DND-41 (cell line): ENCODE measurements around the gene FAM111B.

Experiments used
- ATAC-seq: fragments of 200-7000 bp; cut with Tn5 transposase; 3 replicates; pipeline ENCODE4 v1.9.1; 2021; ENCODE audit warnings: low read depth; ENCODE audit not compliant: insufficient read depth
- DNase-seq: peaks from one replicate; pipeline ENCODE4 v3.0.0-alpha.2; 2020
- H2AFZ ChIP-seq: 2 replicates; pipeline ENCODE4 v1.6.0; 2012; ENCODE audit warnings: low read depth, low read length
- H3K27ac ChIP-seq: 2 replicates; pipeline ENCODE4 v1.5.1; 2012; ENCODE audit warnings: low read length, inconsistent platforms
- H3K27me3 ChIP-seq: fragments of 200-600 bp; sonication (generic); 2 replicates; pipeline ENCODE4 v1.6.0; 2012; ENCODE audit warnings: low read length, mild to moderate bottlenecking, inconsistent platforms; ENCODE audit not compliant: insufficient read depth, poor library complexity
- H3K36me3 ChIP-seq: 2 replicates; pipeline ENCODE4 v1.5.1; 2012; ENCODE audit warnings: low read length, inconsistent platforms; ENCODE audit not compliant: insufficient read depth
- H3K4me1 ChIP-seq: 2 replicates; pipeline ENCODE4 v1.5.1; 2012; ENCODE audit warnings: mild to moderate bottlenecking, low read length; ENCODE audit not compliant: insufficient read depth
- H3K4me2 ChIP-seq: 2 replicates; pipeline ENCODE4 v1.6.0; 2012; ENCODE audit warnings: mild to moderate bottlenecking, moderate library complexity, low read length, inconsistent platforms; ENCODE audit not compliant: insufficient read depth
- H3K4me3 ChIP-seq, 2 experiments: fragments of 200-600 bp in 1 of 2; shearing (Covaris generic) in 1 of 2; 2 replicates each; pipeline ENCODE4 v1.5.1; 2012 to 2016; ENCODE audit warnings: inconsistent platforms in 2 of 2, low read length in 2 of 2, mild to moderate bottlenecking in 2 of 2, low read depth in 1 of 2, moderate library complexity in 1 of 2
- H3K79me2 ChIP-seq: 2 replicates; pipeline ENCODE4 v1.6.0; 2012; ENCODE audit warnings: low read length, inconsistent platforms; ENCODE audit not compliant: insufficient read depth
- H3K9ac ChIP-seq: 2 replicates; pipeline ENCODE4 v1.6.0; 2012; ENCODE audit warnings: low read depth, mild to moderate bottlenecking, inconsistent platforms, low read length, moderate library complexity
- H3K9me3 ChIP-seq: 2 replicates; pipeline ENCODE4 v1.5.1; 2012; ENCODE audit warnings: low read length, moderate library complexity, mild to moderate bottlenecking, inconsistent platforms; ENCODE audit not compliant: insufficient read depth, severe bottlenecking
- H4K20me1 ChIP-seq: 2 replicates; pipeline ENCODE4 v1.6.0; 2012; ENCODE audit warnings: low read length; ENCODE audit not compliant: insufficient read depth
- CTCF ChIP-seq: IDR thresholded peaks from 2 replicates; pipeline ENCODE4 v1.5.1; 2012; ENCODE audit warnings: borderline replicate concordance, low read length, moderate library complexity, mild to moderate bottlenecking; ENCODE audit not compliant: poor library complexity, severe bottlenecking; ENCODE audit errors: extremely low read depth
- EZH2 ChIP-seq: IDR thresholded peaks from 3 replicates; pipeline ENCODE4 v1.6.1; 2012; ENCODE audit warnings: borderline replicate concordance, low read depth, mild to moderate bottlenecking, moderate library complexity, low read length, inconsistent platforms; ENCODE audit not compliant: severe bottlenecking

Gene FAM111B

GRCh38 chr11:59157433-59157832 is 50.4 kb downstream of the FAM111B start:
- Histone ChIP-seq H3K27me3 (no peaks in the 10 kb centered on the region), H3K9me3 (no peaks in the 10 kb centered on the region), H3K79me2 (no peaks in the 10 kb centered on the region), H2AFZ (no peak overlapping the region), H3K4me2 (no peak overlapping the region), H4K20me1 (peaks cover 15% of the 10 kb centered on the region), H3K36me3 (peaks cover 13% of the 10 kb centered on the region; the same call in 1 of the 2 replicates), H3K4me1 (no peaks in the 10 kb centered on the region), H3K27ac (no peak overlapping the region), H3K4me3 (no peak overlapping the region), H3K9ac (no peak overlapping the region)
- DNase-seq (no peak), ATAC-seq (no peak)
- TF ChIP-seq CTCF (no peak), EZH2 (no peak)

- DNase-seq, result peak; percentile 71
- Histone ChIP-seq H3K4me1 (no peaks in the 10 kb centered on the region), H3K79me2 (no peaks in the 10 kb centered on the region), H3K9me3 (no peaks in the 10 kb centered on the region), H4K20me1 (peaks cover 9% of the 10 kb centered on the region), H3K27ac (no peak overlapping the region), H3K4me2 (no peak overlapping the region), H3K9ac (no peak overlapping the region), H3K4me3 (no peak overlapping the region), H3K36me3 (peaks cover 3% of the 10 kb centered on the region; the same call in 1 of the 2 replicates), H2AFZ (peak overlapping the region; percentile 15), H3K27me3 (no peaks in the 10 kb centered on the region)
- TF ChIP-seq EZH2 (no peak), CTCF (peak; percentile 95)
- peak; percentile 92 for ATAC-seq
Measured at GRCh38 chr11:59158206-59159068, 51.4 kb downstream of the FAM111B start.

- TF ChIP-seq CTCF (no peak), EZH2 (no peak)
- no peak overlapping the region for H3K27ac ChIP-seq
- no peak overlapping the region for H3K9ac ChIP-seq
- no peaks in the 10 kb centered on the region for H3K9me3 ChIP-seq
- H3K79me2 ChIP-seq, result no peaks in the 10 kb centered on the region
- no peak for ATAC-seq
- H2AFZ ChIP-seq, result no peak overlapping the region
- H4K20me1 ChIP-seq, result no peaks in the 10 kb centered on the region
- DNase-seq, result no peak
- no peak overlapping the region for H3K4me2 ChIP-seq
- H3K36me3 ChIP-seq, result no peaks in the 10 kb centered on the region
- H3K4me1 ChIP-seq, result no peaks in the 10 kb centered on the region
- peaks cover 3% of the 10 kb centered on the region for H3K27me3 ChIP-seq
- no peak overlapping the region for H3K4me3 ChIP-seq
Measured at GRCh38 chr11:59164028-59164427, 57.0 kb downstream of the FAM111B start.
